GM19238 (cell line): ENCODE data around the gene RFXAP.

Source experiments
- DNase-seq: peaks from one replicate; pipeline ENCODE4 v3.0.0; 2011; ENCODE audit warnings: low spot score; ENCODE audit not compliant: insufficient read length

Gene RFXAP

DNA sequence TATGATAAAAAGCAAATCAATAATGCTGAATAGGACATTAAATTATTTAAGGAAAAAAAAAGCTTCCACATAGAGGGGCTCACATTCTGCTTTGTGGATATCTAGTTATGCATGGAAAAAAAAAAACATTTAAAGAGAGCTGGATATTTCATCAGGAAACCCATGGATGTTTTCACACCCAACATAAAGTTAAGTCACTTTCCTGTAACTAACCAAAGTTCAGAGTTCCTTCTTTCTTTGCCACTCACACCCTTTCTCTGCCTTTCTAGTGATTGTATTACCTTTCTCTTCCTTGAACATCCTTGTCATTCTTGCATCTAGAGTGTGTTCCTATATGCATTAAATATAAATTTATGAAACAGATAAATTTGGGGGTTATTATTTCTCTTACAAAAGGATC lies 47.2 kb downstream of the RFXAP start:
- DNase-seq, result no peak

DNA sequence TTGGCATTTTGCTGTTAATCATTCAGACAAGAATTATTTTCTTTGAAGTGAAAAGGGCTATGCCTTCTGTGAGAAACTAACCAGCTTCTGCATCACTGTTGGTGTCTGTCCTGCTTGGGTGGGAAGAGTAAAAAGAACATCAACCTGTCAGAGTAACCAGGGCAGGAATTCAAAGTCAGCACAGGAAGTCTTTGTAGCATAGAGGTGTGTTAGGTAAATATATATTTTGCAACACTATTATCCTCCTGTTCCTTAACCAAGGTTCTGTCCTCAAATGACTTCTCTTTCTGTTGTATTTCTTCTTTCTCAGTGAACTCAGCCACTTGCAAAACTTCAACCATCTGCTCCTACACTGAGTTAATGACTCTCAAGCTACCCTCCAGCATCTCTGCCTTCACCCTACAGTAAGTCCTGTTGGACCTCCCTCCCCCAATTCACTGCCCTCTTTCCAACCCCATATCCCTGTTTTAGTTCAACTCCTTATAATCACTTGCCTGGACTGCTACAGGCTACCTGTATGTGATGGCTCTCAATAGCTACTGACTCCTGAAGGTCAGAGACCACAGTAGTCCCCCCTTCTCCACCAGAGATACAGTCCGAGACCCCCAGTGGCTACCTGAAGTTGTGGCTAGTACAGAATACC lies 51.1 kb downstream of the RFXAP start:
- no peak for DNase-seq

DNA sequence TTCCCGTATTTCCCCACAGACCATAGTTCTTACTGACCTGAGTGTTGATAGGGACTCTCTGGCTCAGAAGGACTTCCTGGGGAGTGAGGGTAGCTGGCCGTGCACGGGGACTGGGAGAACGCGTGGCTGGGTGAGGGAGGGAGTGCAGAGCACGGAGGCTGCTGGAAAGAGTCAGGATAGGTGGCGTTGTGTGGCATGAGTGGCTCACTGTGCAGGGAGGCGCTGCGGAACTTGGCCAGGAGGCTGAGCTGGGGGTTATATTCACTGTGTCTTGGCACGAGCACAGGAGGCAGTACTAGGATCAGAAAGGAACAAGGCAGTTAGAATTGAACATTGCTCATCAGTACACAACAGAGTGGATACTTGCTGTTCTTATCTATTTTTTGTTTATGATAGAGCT lies 53.6 kb downstream of the RFXAP start:
- no peak for DNase-seq

DNA sequence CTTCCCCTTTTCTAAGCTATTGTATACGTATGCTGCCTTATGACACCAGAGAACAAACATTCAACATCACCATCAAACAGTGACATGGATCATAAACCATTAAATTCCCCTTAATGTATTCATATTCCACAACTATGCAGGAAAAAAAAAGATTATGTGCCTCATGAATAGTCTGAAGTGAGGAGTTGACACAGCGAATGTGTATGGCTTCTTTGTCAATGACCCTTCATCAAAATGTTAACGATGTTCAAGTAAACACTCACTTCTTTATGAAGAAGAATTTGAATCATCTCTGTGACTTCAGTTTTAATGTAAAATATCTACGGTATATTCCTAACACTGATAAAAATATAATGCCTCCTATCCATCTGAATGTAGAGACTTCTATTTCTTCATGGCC lies 56.4 kb downstream of the RFXAP start:
- DNase-seq, result no peak

DNA sequence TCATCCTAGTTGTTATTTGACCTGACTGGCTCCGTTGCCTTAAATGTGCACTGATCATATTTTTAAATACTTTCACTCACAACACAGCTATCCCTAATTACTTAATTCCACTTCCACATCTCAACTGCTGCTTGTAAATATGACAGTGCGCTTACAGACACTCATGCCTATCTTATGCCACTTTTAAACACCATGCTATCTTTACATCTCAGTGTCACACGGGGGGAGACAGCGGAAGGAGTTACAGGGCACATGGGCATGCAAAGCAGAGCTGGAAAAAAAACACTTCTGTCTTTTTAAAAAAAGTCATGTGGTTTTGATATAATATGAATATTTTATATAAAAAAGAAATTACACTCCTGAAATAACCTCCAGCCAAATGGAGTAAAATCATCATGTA lies 56.9 kb downstream of the RFXAP start:
- DNase-seq, result no peak
